Stimulated activated CD8-positive, alpha-beta memory T cell treated with anti-CD3 and anti-CD28 coated beads, Interleukin-7, amount 100 ng/mL, for 1 hour (primary cell): ENCODE results near the gene DCLRE1B.
A peak's percentile ranks its signal among the peaks of the same experiment; 100 is the strongest.

Experiments
- DNase-seq, 2 donors: peaks; one replicate each; pipeline ENCODE4 v3.0.0-alpha.2; 2020; ENCODE audit warnings: low read depth in 2 of 2

DCLRE1B gene

DNA sequence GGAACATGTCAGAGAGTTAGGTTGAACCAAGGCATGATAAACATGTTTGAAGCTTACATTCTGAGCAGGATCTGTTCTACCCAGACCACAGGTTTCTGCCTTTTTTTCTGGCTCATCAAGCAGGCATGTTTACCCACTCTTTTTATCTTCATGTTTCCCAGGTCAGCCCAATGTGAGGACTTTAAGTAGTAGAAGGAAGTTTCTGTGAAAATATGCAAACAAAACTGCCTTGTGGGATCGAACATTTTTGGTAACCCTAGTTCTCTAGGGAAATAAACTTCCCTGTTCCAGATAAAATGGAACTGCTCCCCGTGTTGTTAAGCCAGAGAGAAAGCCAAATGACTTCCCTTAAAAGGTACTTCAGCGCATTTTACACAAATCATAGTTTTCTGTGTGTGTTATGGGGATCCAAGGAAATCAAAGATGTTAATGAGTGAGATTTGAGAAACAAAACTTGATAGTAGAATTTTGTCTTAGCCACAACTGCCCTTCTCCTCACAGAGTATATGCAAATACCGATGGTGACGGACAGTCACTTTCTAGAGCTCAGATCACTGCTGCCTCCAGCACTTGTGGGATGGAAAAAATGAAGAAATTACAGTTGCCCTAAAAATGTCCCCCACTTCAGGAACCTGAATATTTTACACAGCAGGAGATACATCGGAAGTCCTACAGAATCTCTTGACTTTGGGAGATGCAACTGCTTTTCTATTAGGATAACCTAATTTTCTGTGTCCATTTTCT is 23.2 kb downstream of the DCLRE1B start:
- no peak for DNase-seq

DNA sequence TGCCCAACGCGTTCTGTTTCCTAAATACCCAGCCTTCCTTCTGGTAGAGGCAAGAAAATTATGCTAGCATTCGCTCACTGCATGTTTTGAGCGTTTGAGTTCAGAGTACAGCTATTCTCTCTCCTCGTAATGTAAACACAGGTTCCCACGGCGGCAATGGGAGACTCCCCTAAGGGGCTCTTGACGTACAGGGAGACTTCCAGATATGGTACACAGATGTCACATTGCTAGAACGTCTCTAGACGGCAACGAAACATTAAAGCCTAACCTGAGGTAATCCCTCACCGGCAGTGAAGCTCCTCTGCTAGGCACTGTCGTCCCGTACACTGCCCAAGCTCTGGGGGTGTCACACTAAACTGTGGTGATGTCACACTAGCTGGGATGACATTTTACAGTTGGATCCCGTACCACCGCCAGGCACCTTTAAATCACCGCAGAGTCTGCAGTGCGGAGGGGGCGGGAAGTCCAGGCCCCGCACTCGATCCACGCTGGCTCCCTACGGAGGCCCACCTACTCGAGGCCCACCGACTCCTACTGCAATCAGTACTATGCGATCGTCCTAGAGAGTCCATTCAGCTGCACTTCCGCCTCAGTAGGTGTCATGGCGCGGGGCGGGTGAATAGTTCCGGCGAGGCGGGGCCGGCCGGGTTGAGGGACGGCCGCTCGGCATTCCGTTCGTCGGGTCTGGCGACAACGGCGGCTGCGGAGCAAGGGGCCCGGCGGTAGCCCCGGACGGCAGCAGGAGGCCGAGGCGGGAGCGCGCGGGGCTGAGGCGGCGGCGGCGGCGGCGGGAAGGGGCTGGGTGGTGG is 24.0 kb downstream of the DCLRE1B start, which contains the start of gene HIPK1:
TSS of gene HIPK1 (plus strand) at position 384 of the 809 bp plus-strand sequence.
- DNase-seq = peak; percentile 82 to 87

DNA sequence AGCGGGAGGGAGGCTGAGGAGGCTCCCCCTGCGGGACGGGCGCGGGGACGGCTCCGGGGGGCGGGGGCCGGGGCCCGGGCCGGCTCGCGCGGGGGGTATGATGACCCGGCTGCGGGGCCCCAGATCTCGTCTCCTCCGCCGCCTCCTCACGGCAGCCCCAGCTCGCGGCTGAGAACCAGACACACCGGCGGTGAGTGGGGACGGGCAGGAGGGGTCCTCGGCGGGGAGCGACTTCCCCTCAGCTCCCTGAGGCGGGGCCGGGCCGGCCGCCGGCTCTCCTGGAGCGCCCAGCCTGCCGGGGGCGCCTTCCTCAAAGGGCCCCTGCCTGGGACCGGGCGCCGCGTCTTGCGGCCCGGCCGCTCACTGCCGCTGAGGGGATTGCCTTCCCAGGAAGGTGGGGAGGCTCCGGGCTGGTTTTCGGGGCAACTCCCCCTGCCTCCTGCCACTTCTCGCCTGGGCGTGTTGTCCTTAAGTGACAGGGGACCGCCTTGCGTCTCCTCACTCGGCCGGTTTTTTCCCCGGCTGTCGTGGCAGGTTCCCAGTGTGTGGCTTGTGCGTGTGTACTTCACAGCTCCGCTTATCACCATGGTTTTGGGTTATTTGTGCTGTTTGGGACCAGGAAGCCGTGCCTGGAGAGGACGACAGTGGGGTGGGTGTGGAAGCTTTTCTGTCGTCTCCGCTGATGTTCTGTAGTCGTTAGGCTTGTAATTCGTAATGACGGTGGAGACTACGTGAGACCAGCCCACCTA is 24.8 kb downstream of the DCLRE1B start:
- peak; percentile 36 to 39 for DNase-seq

DNA sequence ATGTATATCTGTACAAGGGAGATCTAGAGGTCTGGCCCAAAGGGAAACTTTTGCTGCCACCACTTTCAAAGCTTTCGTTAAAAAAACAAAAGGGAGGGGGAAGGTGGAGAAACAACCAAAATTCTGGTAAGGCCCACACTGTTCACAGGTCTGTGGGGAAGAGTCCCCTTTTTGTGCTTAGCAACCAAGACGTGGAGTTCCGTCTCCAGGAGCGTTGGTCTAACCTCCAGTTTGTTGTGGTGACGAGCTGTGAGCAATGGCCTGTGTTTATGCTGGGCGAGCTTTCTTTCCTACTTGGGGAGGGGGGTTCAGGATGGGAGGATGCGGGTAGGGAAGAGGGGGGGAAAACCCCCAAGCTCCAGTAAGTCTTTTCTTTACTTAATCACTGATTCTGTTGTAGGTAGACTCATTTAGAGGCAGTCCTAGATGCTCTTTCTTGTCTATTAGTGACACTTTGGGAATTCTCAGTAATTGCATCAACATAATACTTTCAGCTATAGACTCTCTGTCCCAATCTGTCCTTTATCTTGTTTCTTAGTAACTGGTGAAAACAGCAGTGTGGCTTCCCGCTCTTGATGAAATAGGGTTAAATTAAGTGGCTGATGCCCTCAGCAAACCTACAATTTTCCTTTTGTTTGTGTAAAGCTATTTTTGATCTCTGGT is 25.5 kb downstream of the DCLRE1B start:
- DNase-seq = peak; percentile 42 to 46

DNA sequence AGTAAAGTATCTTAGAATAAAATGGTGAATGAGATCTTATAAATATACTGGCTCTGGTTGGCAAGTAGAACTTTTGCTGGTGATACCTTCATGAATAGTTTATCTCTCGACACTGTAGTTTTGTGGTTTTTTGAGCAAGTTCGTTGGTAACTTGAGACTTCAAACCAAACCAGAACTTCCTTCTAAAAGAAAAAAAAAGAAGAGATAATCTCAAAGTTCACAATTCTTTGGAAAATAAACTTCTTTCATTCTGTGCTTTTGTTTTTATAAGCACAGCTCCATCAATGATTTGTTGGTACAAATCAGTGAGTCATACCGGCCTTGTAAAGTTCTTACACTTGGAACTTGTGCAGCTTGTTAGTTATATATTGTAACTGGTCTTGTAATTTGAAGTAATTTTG is 26.3 kb downstream of the DCLRE1B start:
- no peak for DNase-seq

DNA sequence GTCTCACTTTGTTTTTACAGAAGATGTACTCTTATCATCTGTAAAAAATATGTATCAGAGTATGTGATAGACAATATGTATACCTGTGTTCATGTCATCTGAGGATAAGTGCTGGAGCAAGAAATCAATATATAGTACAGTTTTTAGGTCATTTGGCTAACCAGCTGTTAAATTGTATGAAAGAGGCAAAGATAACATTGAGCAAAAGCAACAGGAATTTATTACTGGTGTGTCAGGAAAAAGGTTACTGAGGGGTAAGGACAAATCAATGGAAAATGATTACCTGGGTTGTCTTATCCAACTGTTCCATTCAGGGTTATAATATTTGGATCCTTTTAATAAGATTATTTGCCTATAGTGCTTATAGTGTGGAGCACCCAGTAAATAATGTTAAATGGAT is 28.9 kb downstream of the DCLRE1B start:
- DNase-seq = no peak

DNA sequence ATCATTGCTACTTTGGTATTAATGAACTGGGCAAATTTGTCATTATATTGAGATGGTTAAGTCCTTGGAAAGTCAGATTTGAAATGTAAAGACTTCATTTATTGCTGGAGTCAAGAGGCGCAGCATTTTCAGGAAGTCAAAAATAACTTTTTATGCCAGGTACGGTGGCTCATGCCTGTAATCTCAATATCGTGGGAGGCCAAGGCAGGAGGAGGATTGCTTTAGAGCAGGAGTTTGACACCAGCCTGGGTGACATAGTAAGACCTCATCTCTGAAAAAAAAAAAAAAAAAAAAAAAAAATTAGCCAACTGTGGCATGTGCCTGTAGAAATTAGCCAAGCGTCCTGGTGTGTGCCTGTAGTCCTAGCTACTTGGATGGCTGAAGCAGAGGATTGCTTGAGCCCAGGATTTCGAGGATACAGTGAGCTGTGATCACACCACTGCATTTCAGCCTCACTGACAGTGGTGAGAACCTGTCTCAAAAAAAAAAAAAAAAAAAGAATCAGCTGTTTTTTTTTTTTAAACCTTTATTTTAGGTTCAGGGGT is 29.5 kb downstream of the DCLRE1B start:
- DNase-seq = no peak

DNA sequence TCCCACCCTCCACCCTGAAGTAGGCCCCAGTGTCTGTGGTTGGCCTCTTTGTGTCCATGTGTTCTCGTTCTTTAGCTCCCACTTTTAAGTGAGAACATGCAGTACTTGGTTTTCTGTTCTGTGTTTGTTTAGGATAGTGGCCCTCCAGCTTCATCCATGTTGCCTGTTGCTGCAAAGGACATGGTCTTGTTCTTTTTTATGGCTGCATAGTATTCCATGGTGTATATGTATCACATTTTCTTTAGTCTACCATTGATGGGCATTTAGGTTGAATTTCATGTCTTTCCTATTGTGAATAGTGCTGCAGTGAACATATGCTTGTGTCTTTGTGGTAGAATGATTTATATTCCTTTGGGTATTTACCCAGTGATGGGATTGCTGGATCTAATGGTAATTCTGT is 30.1 kb downstream of the DCLRE1B start:
- DNase-seq = no peak

DNA sequence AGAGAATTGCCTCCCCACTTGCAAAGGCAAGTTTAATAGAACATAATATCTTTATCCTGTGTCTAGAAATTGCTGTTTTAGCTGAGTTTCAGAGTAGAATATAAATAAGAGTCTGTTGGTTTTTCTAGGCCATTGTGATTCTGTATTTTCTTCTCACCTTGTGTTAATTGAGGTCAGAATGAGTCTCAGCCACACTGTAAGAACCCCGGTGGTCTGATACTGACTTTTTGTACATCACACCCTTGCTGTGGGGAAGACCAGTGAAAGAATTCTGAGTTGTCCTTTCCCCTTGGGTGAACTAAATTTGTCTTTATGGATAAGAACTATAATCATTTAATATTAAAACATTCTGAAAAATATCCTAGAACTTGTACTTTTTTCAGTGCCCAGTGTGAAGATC is 30.8 kb downstream of the DCLRE1B start:
- DNase-seq = no peak

DNA sequence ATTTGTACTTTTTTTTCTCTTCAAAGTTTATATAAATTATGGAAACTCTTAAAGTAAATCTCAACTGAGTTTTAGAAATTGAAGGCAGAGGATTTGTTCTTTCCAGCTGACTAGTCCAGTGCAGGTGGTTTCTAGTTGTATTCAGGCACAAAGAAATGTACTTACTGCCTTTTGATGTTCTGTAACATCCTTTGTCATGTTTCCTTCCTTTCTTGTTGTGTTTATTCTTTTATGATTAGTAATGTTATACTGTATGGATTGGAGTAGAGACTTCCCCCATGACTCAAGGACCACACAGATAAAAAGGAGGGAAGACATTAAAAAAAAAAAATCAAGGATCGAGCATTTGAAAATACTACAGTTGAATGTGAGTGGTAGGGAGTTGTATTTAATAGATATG is 32.0 kb downstream of the DCLRE1B start:
- no peak for DNase-seq

DNA sequence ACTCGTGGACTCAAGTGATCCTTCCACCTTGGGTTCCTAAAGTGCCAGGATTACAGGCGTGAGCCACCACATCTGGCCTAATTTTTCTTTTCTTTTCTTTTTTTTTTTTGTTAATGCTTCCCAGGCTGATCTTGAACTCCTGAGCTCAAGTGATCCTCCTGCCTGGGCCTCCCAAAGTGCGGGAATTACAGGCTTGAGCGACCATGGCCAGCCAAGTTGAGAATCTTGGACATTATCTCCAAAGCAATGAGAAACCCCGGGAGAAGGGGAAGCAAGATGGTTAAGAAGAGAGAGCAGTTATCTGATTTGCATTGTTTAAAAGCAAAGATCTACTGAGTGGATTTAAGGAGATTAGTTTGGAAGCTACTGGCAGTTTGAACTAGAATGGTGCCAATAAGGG is 33.1 kb downstream of the DCLRE1B start:
- DNase-seq = no peak

DNA sequence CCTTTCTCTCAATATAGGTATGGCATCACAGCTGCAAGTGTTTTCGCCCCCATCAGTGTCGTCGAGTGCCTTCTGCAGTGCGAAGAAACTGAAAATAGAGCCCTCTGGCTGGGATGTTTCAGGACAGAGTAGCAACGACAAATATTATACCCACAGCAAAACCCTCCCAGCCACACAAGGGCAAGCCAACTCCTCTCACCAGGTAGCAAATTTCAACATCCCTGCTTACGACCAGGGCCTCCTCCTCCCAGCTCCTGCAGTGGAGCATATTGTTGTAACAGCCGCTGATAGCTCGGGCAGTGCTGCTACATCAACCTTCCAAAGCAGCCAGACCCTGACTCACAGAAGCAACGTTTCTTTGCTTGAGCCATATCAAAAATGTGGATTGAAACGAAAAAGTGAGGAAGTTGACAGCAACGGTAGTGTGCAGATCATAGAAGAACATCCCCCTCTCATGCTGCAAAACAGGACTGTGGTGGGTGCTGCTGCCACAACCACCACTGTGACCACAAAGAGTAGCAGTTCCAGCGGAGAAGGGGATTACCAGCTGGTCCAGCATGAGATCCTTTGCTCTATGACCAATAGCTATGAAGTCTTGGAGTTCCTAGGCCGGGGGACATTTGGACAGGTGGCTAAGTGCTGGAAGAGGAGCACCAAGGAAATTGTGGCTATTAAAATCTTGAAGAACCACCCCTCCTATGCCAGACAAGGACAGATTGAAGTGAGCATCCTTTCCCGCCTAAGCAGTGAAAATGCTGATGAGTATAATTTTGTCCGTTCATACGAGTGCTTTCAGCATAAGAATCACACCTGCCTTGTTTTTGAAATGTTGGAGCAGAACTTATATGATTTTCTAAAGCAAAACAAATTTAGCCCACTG is 35.5 kb downstream of the DCLRE1B start:
- DNase-seq = peak in 1 of 2 donors; percentile 19

DNA sequence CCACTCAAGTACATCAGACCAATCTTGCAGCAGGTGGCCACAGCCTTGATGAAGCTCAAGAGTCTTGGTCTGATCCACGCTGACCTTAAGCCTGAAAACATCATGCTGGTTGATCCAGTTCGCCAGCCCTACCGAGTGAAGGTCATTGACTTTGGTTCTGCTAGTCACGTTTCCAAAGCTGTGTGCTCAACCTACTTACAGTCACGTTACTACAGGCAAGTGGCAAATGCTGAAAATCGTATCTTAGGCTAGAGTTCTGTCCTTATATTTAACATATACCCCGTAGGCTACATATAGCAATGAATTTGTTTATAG is 36.1 kb downstream of the DCLRE1B start:
- no peak for DNase-seq

DNA sequence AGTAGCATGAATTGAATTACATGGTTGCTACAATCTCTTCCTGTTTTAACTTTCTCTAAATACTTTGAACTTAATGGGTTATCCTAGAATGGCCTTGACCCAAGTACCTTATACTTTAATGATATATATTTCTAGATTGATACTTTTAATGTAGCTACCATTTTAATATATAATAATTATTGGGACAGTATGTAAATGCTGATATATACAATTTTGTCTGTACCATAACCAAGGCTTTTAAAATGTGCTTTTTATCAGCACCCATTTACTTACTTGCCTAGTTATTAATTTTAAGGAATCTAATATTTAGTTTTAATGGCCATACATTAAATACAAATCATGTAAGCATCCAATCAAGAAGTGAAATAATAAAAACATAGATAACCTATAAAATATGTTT is 37.4 kb downstream of the DCLRE1B start:
- DNase-seq = no peak

DNA sequence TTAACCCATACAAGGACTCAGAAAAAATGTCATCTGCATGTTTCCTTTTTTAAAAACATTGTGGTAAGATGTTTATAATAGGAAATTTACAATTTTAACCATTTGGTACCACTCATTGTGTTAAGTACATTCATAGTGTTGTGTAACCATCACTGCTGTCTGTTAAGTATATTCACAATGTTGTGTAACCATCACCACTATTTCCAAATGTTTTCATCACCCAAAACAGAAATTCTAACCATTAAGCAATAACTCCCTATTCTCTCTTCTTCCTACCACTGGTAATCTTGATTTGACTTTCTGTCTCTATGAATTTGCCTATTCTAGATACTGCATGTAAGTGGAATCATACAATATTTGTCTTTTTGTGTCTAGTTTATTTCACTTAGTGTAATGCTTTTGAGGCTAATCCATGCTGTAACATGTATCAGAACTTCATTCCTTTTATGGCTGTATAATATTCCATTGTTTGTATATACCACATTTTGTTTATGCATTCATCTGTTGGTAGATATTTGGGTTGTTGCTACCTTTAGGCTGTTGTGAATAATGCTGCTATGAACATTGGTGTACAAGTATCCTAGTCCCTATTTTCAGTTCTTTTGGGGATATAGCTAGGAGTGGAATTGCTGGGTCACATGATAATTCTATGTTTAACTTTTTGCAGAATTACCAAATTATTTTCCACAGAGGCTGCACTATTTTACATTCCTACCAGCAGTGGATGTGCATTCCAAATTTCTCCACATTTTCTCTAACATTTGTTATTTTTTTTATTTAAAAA is 38.1 kb downstream of the DCLRE1B start:
- no peak for DNase-seq

DNA sequence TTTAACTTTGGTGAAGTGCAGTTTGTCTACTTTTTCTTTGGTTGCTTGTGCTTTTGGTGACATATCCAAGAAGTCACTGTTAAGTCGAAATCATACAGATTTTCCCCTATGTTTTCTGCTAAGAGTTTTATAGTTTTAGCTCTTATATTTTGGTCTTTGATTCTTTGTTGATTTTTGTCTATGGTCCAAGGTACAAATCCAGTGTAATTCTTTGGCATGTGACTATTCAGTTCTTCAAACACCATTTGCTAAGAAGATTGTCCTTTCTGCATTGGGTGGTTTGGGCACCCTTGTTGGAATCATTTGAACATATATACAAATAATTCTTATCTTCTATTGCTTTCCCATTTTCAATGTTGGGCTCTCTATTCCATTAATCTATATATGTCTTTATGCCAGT is 40.2 kb downstream of the DCLRE1B start:
- no peak for DNase-seq

DNA sequence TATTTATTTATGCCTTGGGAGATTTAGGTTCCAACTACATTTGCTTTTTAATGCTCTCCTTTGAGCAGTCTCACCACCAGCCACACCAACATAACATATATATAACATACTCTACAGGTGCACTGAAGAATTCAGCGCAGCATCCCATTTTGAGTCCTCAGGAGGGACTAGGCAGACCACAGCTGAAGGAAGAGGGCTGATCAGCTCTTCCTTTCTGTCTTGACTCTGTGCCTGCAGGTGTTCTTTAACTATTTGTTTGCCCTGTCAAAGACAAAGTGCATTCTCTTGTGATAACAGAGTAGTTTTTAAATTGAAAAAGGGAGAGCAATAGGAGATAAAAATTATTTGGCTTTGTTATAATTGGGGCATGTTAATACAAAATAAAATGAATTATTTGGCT is 41.0 kb downstream of the DCLRE1B start:
- DNase-seq = no peak

DNA sequence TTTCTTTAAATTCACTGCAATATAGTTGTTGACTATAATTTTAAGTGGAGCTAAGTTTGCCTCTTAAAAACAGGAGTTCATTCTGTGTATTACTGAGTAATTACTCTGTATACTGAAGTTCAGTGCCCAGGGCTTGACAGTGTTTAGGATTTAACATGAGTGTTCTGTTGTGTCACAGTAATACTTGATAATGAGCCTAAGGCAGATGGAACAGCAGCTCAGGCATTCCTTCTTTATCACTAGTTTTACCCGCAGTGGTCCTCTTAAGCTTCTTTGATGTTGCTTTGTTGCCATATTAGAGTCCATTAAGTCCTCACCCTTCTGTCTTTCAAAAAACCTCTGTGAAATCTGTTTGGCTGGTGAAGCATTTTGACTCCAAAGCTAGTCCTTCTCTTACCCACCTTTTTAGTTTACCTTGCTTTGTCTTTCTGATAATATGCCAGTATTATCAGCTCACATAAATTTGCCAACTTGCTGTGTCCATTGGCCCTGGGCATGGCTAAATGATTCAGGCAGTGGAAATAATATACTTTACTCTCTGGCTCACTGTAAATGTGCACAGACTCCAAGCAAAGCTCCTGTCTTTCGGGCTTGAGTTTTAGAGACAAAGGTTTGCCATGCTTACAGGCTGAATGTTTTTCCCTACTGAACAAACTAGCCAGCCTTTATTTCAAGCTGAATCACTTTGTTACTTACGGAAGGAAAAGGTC is 41.7 kb downstream of the DCLRE1B start:
- no peak for DNase-seq

DNA sequence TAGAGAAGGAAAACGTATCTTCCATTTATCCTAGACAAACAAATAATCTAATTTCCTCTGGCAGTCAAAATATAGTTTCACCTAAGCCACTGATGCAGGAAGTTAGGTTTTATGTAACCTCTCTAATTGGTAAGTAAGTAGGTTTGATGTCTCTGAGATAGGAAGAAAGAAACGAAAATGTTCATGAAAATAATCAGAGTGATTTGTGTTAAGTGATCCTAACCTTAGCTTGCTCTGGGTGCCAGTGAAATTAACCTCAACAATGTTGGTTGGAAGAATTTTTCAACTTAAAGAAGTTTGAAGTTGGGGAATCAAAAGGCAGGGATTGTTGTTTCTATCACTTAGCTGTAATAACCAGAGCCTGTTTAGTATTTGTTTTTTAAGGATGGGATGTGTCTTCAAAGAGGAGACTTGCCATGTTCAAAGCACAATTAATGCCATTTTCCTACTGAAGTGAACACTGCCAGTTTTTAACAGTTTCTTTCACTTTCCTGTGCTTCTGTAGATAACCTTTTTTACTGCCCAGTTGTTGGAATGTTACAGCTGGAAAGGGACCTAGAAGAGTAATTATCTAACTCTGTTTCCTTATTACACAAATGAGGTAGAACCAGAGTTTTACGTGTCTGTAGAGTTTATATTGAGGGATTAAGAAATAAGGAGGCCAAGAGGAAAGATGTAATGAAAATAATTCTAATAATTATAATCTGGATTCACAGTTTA is 42.4 kb downstream of the DCLRE1B start:
- DNase-seq = no peak
